PC-3 (cell line): ENCODE measurements around the gene PDHA2. TPM values are rescaled to one million over a fixed set of nuclear protein-coding genes. Genes with fewer than 3 reads are reported as not detected.
"Not testable (repeated sequence)": the region's sequence is repeated elsewhere in the genome, so short reads cannot be mapped to it uniquely, and the experiment has no call there.

Experiments used
- ATAC-seq: fragments of 200-7000 bp; cut with Tn5 transposase; 2 replicates; pipeline ENCODE4 v1.9.1; 2020; ENCODE audit warnings: mild to moderate bottlenecking, moderate library complexity
- BruUV-seq: library from RNA; stranded (reverse); fragments of 400-500 nt; replicated peaks from 2 replicates; lab custom pipeline; 2021; lab: Mats Ljungman, UMichigan
- CTCF ChIA-PET: fragments of 300-600 bp; sonication (Branson Sonifier 250); formaldehyde crosslinking; loops from one replicate; lab custom pipeline; 2022; ENCODE audit warnings: antibody characterized with exemption; lab: Charles Lee
- POLR2A ChIA-PET: fragments of 300-600 bp; sonication (Branson Sonifier 250); formaldehyde crosslinking; loops from one replicate; lab custom pipeline; 2022; ENCODE audit warnings: antibody characterized with exemption; ENCODE audit not compliant: unreplicated experiment; lab: Charles Lee
- DNase-seq: peaks from one replicate; pipeline ENCODE4 v3.0.0-alpha.2; 2015
- H2AFZ ChIP-seq: fragments of 300-600 bp; sonication (generic); 2 replicates; pipeline ENCODE4 v1.6.0; 2016; ENCODE audit warnings: antibody characterized with exemption, low read length
- H3F3A ChIP-seq: fragments of 300-600 bp; sonication (generic); one replicate; pipeline ENCODE4 v1.6.0; 2017; ENCODE audit warnings: antibody characterized with exemption, low read length, control low read depth, mild to moderate bottlenecking; ENCODE audit not compliant: unreplicated experiment
- H3K27ac ChIP-seq: fragments of 300-600 bp; sonication (generic); 2 replicates; pipeline ENCODE4 v1.5.1; 2016; ENCODE audit warnings: mild to moderate bottlenecking, low read length
- H3K27me3 ChIP-seq: fragments of 300-600 bp; sonication (generic); 2 replicates; pipeline ENCODE4 v1.6.1; 2016; ENCODE audit warnings: low read length, mixed read lengths
- H3K36me3 ChIP-seq: fragments of 300-600 bp; sonication (generic); 2 replicates; pipeline ENCODE4 v1.6.1; 2016; ENCODE audit warnings: low read depth, mixed run types, low read length, mixed read lengths
- H3K4me1 ChIP-seq: fragments of 300-600 bp; sonication (generic); 2 replicates; pipeline ENCODE4 v1.5.1; 2016; ENCODE audit warnings: low read length; ENCODE audit not compliant: insufficient read depth
- H3K4me2 ChIP-seq: fragments of 300-600 bp; sonication (generic); 2 replicates; pipeline ENCODE4 v1.6.0; 2016; ENCODE audit warnings: low read length
- H3K4me3 ChIP-seq: fragments of 300-600 bp; sonication (generic); 2 replicates; pipeline ENCODE4 v1.5.1; 2016; ENCODE audit warnings: mild to moderate bottlenecking, low read length, mixed read lengths
- H3K79me2 ChIP-seq: fragments of 300-600 bp; sonication (generic); 2 replicates; pipeline ENCODE4 v1.6.1; 2017; ENCODE audit warnings: low read length, mixed read lengths
- H3K9ac ChIP-seq: fragments of 300-600 bp; sonication (generic); 2 replicates; pipeline ENCODE4 v1.6.0; 2016; ENCODE audit warnings: mild to moderate bottlenecking, low read length
- H3K9me2 ChIP-seq: fragments of 300-600 bp; sonication (generic); replicated peaks from 2 replicates; pipeline ENCODE4 v1.6.1; 2016; ENCODE audit warnings: mixed run types, low read length, mixed read lengths
- H3K9me3 ChIP-seq: fragments of 300-600 bp; sonication (generic); 2 replicates; pipeline ENCODE4 v1.6.1; 2016; ENCODE audit warnings: low read length, mixed read lengths
- H4K20me1 ChIP-seq: fragments of 300-600 bp; sonication (generic); 2 replicates; pipeline ENCODE4 v1.6.1; 2016; ENCODE audit warnings: low read length, mixed read lengths
- CTCF ChIP-seq: fragments of 300-600 bp; sonication (generic); conservative IDR thresholded peaks from 2 replicates; pipeline ENCODE4 v1.5.1; 2017; ENCODE audit warnings: antibody characterized with exemption, low read depth, mild to moderate bottlenecking, low read length
- EZH2 ChIP-seq: fragments of 300-600 bp; sonication (generic); IDR thresholded peaks from one replicate; pipeline ENCODE4 v1.6.1; 2017; ENCODE audit warnings: antibody characterized with exemption, mild to moderate bottlenecking, low read length; ENCODE audit not compliant: unreplicated experiment
- EZH2phosphoT487 ChIP-seq: fragments of 300-600 bp; sonication (generic); IDR thresholded peaks from 2 replicates; pipeline ENCODE4 v1.6.1; 2018; ENCODE audit warnings: mild to moderate bottlenecking, antibody characterized with exemption, low read length, borderline replicate concordance
- intact Hi-C: fragments of 100-400 bp; cut with micrococcal nuclease; formaldehyde crosslinking; loops from 2 replicates; pipeline ENCODE4 v1.9.0; 2023
- total RNA-seq: library from RNA; depleted of rRNA; stranded (reverse); fragments of >200 nt; gene quantifications from 2 replicates; pipeline ENCODE4 v1.2.3, GENCODE V29; 2014

Gene PDHA2
- total RNA-seq, 1 experiment from 2014 or later: not detected

GRCh38 chr4:95857761-95858160 is 17.9 kb downstream of the PDHA2 start:
- no peaks in the 10 kb centered on the region for H3K9me3 ChIP-seq
- intact Hi-C loops: no loop called here
- no peaks in the 10 kb centered on the region for H3K79me2 ChIP-seq
- 0 out of 2 replicates have a peak, but pooled peaks cover 4% of the 10 kb centered on the region for H3K4me1 ChIP-seq
- H3K4me2 ChIP-seq: no peak overlapping the region
- H3K4me3 ChIP-seq: no peak overlapping the region
- H3K36me3 ChIP-seq: no peaks in the 10 kb centered on the region
- no peak overlapping the region for H3K27ac ChIP-seq
- ATAC-seq (peak; percentile 64), DNase-seq (peak; percentile 54)
- no peaks in the 10 kb centered on the region for H4K20me1 ChIP-seq
- TF ChIP-seq EZH2phosphoT487 (no peak), EZH2 (no peak), CTCF (no peak)
- ChIA-PET CTCF (no interaction called here), POLR2A (no interaction called here)
- H3K9me2 ChIP-seq: no peaks in the 10 kb centered on the region
- H3K9ac ChIP-seq: no peak overlapping the region
- no TSS peak for BruUV-seq
- H2AFZ ChIP-seq: no peak overlapping the region
- H3K27me3 ChIP-seq: no peaks in the 10 kb centered on the region
- no peaks in the 10 kb centered on the region for H3F3A ChIP-seq

GRCh38 chr4:95867919-95868318 is 28.0 kb downstream of the PDHA2 start:
- no peaks in the 10 kb centered on the region for H3F3A ChIP-seq
- no peak overlapping the region for H2AFZ ChIP-seq
- no TSS peak for BruUV-seq
- H3K27me3 ChIP-seq: no peaks in the 10 kb centered on the region
- H3K27ac ChIP-seq: no peak overlapping the region
- ATAC-seq: no peak
- H3K36me3 ChIP-seq: no peaks in the 10 kb centered on the region
- H4K20me1 ChIP-seq: no peaks in the 10 kb centered on the region
- intact Hi-C loops: no loop called here
- H3K9ac ChIP-seq: no peak overlapping the region
- H3K9me3 ChIP-seq: 0 out of 2 replicates have a peak, but pooled peaks cover 5% of the 10 kb centered on the region
- no peak overlapping the region for H3K4me2 ChIP-seq
- H3K9me2 ChIP-seq: no peaks in the 10 kb centered on the region
- peak; percentile 26 for DNase-seq
- ChIA-PET POLR2A (interaction anchor here (0.6 kb wide), 1 partner anchor 84 kb away, joined by 3 read pairs; no protein-coding TSS in a partner anchor), CTCF (no interaction called here)
- no peak overlapping the region for H3K4me3 ChIP-seq
- H3K4me1 ChIP-seq: no peaks in the 10 kb centered on the region
- no peak for TF ChIP-seq EZH2
- TF ChIP-seq EZH2phosphoT487: no peak
- no peak for TF ChIP-seq CTCF
- H3K79me2 ChIP-seq: no peaks in the 10 kb centered on the region

- H3K9ac ChIP-seq, H3K27me3 ChIP-seq, BruUV-seq, H3K4me3 ChIP-seq, H4K20me1 ChIP-seq, H2AFZ ChIP-seq, H3K4me2 ChIP-seq, DNase-seq, H3K4me1 ChIP-seq, intact Hi-C loops, H3K79me2 ChIP-seq, ATAC-seq, H3F3A ChIP-seq, H3K9me2 ChIP-seq, H3K27ac ChIP-seq, CTCF ChIA-PET, H3K36me3 ChIP-seq, POLR2A ChIA-PET, H3K9me3 ChIP-seq: not testable (repeated sequence)
Measured at GRCh38 chr4:95869414-95869813, 29.5 kb downstream of the PDHA2 start.
